GM12891 (cell line): ENCODE measurements around the gene TCF12.

ENCODE experiments used
- POLR2A ChIP-seq: IDR thresholded peaks from 2 replicates; pipeline ENCODE4 v1.6.1; 2011; ENCODE audit warnings: low read depth, low read length, control low read depth
- POLR2AphosphoS5 ChIP-seq: IDR thresholded peaks from 2 replicates; pipeline ENCODE4 v1.6.1; 2011; ENCODE audit warnings: low read depth, low read length, control low read depth
- POU2F2 ChIP-seq: IDR thresholded peaks from 2 replicates; pipeline ENCODE4 v1.6.1; 2011; ENCODE audit warnings: low read depth, mild to moderate bottlenecking, control low read depth, low read length, moderate library complexity
- TAF1 ChIP-seq: IDR thresholded peaks from 2 replicates; pipeline ENCODE4 v1.6.1; 2011; ENCODE audit warnings: low read depth, low read length, control low read depth

DNA sequence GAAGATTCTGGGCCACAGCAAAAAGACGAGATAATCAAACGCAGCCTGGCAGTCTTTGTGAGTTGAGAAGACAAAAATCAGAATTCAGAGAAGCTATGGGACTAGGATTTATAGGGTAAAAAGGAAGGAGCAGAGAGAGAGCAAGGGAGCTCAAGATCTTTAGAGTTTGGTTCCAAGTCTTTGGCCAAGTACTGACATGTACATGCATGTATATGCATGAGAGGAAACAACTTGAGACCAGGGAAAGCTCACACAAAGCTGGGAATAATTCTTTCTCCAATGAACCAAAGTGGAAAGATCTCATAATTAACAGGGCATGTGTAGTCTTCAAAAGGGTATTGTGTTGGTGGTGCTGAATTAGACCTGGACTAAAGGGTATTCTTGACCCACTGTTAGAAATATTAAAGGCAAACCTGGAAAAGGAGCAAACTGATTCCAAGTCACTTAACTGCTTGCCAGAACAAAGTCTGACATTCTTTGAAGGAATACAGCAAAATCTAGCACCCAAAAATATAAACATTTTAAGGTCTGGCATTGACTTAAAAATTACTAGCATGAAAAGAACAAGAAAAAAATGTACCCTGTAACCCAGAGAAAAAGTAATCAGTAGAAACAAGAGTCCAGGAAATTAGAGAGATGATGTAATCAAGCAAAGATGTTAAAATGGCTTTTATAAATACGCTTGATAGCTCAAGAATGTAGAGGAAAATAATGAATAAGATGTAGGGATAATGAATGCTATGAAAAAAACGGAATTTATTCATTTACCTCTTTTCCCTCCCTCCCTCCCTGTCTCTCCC lies 231.8 kb downstream of the TCF12 start:
- TF ChIP-seq POLR2A = no peak
- no peak for TF ChIP-seq POU2F2
- no peak for TF ChIP-seq POLR2AphosphoS5
- no peak for TF ChIP-seq TAF1
